ENCODE measurements around the gene DYDC1.

DYDC1 gene

DNA sequence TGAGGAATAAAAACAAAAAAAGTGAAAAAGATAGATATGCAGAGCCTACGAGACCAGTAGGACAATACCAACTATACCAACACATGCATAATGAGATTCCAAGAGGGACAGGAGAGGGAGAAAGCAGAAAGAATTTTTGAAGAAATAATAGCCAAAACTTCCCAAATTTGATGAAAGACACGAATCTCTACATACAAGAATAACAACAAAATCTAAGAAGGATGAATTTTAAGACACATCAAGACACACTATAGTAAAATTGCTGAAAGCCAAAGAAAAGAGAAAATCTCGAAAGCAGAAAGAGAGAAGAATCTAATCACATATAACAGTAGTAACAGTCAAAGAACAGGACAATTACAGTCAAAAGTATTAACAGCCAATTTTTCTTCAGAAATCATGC, 59.6 kb downstream of the DYDC1 start:
- Histone ChIP-seq H2AFZ (ENCODE audit: low read depth, low read length, severe bottlenecking) (no peak overlapping the region), H3K27me3 (ENCODE audit: low read length) (no peaks in the 10 kb centered on the region), H4K20me1 (ENCODE audit: low read depth, low read length) (no peaks in the 10 kb centered on the region), H3K27ac (ENCODE audit: low read depth, low read length) (no peak overlapping the region), H3K36me3 (ENCODE audit: low read length) (no peaks in the 10 kb centered on the region), H3F3A (ENCODE audit: insufficient read depth) (no peaks in the 10 kb centered on the region), H3K79me2 (ENCODE audit: insufficient read depth, low read length) (no peaks in the 10 kb centered on the region), H3K9ac (ENCODE audit: low read length) (no peak overlapping the region), H3K4me3 (ENCODE audit: insufficient read depth, low read length, poor library complexity, severe bottlenecking) (no peak overlapping the region), H3K9me3 (ENCODE audit: insufficient read depth, low read length) (no peaks in the 10 kb centered on the region), H3K4me2 (ENCODE audit: low read depth, low read length, poor library complexity, severe bottlenecking) (no peak overlapping the region), H3K9me2 (replicated peaks; ENCODE audit: insufficient read depth, low read length) (no peaks in the 10 kb centered on the region)
- TF ChIP-seq EZH2phosphoT487 (conservative IDR thresholded peaks at IDR 0.05; ENCODE audit: low read length) (no peak), CTCF (IDR thresholded peaks at IDR 0.05; ENCODE audit: insufficient read depth, low read length, poor library complexity, severe bottlenecking) (no peak)

- no peak overlapping the region for H3K4me2 ChIP-seq (ENCODE audit: low read depth, low read length, poor library complexity, severe bottlenecking)
- no peak overlapping the region for H3K9ac ChIP-seq (ENCODE audit: low read length)
- H3K4me3 ChIP-seq (ENCODE audit: insufficient read depth, low read length, poor library complexity, severe bottlenecking): no peak overlapping the region
- no peak for TF ChIP-seq EZH2phosphoT487 (conservative IDR thresholded peaks at IDR 0.05; ENCODE audit: low read length)
- no peak for TF ChIP-seq CTCF (IDR thresholded peaks at IDR 0.05; ENCODE audit: insufficient read depth, low read length, poor library complexity, severe bottlenecking)
- no peaks in the 10 kb centered on the region for H3K27me3 ChIP-seq (ENCODE audit: low read length)
- H3K79me2 ChIP-seq (ENCODE audit: insufficient read depth, low read length): no peaks in the 10 kb centered on the region
- H4K20me1 ChIP-seq (ENCODE audit: low read depth, low read length): no peaks in the 10 kb centered on the region
- no peak overlapping the region for H3K27ac ChIP-seq (ENCODE audit: low read depth, low read length)
- H3K9me3 ChIP-seq (ENCODE audit: insufficient read depth, low read length): no peaks in the 10 kb centered on the region
- H3K36me3 ChIP-seq (ENCODE audit: low read length): no peaks in the 10 kb centered on the region
- no peaks in the 10 kb centered on the region for H3F3A ChIP-seq (ENCODE audit: insufficient read depth)
- H3K9me2 ChIP-seq (replicated peaks; ENCODE audit: insufficient read depth, low read length): no peaks in the 10 kb centered on the region
- H2AFZ ChIP-seq (ENCODE audit: low read depth, low read length, severe bottlenecking): no peak overlapping the region
Observed at GRCh38 chr10:80292607-80293239, 63.8 kb downstream of the DYDC1 start.

DNA sequence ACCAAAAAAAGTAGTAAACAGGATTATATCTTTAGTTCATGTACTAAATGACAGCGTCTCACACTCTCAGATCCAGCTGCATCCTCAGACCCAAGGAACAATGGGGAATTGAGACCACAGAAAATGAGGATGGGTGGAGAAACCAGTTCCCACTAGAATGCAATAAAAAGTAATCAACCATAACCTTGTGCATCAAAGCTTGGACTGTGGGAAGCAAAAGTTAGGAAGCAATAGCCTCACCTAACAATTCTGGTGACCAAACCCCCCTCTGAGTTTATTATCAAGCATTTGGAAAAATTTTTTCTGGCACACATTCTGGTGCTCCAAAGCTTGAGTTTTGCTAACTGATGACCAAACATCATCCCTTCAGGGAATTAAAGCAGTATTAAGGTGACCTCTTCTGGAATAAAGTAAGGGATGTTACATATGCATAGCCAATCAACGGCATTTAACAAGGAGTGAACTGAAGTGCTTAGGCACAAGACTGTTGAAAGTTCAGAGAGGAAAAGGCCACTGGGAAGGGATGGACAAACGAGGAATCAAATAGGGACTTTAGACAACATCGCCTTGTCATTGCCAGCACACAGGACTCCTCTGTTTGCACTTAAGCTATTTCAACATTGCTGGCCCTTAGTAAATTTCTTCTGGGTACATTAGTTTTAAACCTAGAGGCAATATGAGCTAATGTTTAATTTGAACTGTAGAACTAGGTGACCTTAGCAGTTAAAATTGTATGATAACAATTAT, 65.9 kb downstream of the DYDC1 start:
- H3K27ac ChIP-seq (ENCODE audit: low read depth, low read length): no peak overlapping the region
- no peaks in the 10 kb centered on the region for H3K36me3 ChIP-seq (ENCODE audit: low read length)
- no peak overlapping the region for H3K9ac ChIP-seq (ENCODE audit: low read length)
- H3K4me2 ChIP-seq (ENCODE audit: low read depth, low read length, poor library complexity, severe bottlenecking): no peak overlapping the region
- no peaks in the 10 kb centered on the region for H3F3A ChIP-seq (ENCODE audit: insufficient read depth)
- no peaks in the 10 kb centered on the region for H3K27me3 ChIP-seq (ENCODE audit: low read length)
- no peaks in the 10 kb centered on the region for H3K9me2 ChIP-seq (replicated peaks; ENCODE audit: insufficient read depth, low read length)
- no peak overlapping the region for H2AFZ ChIP-seq (ENCODE audit: low read depth, low read length, severe bottlenecking)
- no peaks in the 10 kb centered on the region for H3K9me3 ChIP-seq (ENCODE audit: insufficient read depth, low read length)
- no peaks in the 10 kb centered on the region for H3K79me2 ChIP-seq (ENCODE audit: insufficient read depth, low read length)
- no peak overlapping the region for H3K4me3 ChIP-seq (ENCODE audit: insufficient read depth, low read length, poor library complexity, severe bottlenecking)
- TF ChIP-seq EZH2phosphoT487 (conservative IDR thresholded peaks at IDR 0.05; ENCODE audit: low read length): no peak
- TF ChIP-seq CTCF (IDR thresholded peaks at IDR 0.05; ENCODE audit: insufficient read depth, low read length, poor library complexity, severe bottlenecking): no peak
- no peaks in the 10 kb centered on the region for H4K20me1 ChIP-seq (ENCODE audit: low read depth, low read length)
